GM18499 (cell line): ENCODE data around the gene VPS16.
"Not testable (repeated sequence)": the region's sequence is repeated elsewhere in the genome, so short reads cannot be mapped to it uniquely, and the experiment has no call there.

Experiments
- ATAC-seq: cut with Tn5 transposase; IDR thresholded peaks from one replicate; pipeline ENCODE4 v1.9.1; 2021; ENCODE audit warnings: moderate number of reproducible peaks; ENCODE audit not compliant: insufficient read depth, unreplicated experiment

VPS16 gene

DNA sequence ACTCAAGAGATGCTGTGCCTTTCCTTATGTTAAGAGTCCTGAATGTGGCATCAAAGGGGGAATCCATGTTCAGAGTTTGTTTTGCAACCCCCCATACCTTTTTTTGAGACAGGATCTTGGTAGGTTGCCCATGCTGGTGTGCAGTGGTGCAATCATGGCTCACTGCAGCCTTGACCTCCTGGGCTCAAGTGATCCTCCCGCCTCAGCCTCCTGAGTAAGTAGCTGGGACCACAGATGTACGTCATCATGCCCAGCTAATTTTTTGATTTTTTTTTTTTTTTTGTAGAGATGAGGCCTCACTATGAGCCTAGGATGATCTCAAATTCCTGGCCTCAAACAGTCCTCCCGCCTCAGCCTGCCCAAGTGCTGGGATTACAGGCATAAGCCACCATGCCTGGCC lies 49.3 kb downstream of the VPS16 start:
- no peak for ATAC-seq

GRCh38 chr20:2890742-2891141 lies 50.2 kb downstream of the VPS16 start:
- ATAC-seq: no peak

DNA sequence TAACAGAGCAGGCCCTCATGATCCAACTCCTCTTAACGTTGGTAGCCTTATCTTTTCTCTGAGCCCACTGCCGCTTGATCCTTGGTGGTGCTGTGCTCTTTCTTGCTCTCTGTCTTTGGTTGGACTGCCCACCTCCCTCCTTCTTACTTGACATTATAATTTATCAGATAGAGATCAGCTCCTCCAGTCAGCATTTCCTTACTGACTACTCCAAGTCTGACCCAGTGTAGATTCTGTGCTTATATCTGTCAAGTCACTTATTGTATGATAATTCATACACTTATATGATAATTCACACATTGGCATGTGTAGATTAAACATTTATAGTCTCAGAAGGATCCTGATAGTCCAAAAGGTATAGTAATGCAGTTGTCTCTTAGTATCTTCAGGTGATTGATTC lies 50.8 kb downstream of the VPS16 start:
- no peak for ATAC-seq

DNA sequence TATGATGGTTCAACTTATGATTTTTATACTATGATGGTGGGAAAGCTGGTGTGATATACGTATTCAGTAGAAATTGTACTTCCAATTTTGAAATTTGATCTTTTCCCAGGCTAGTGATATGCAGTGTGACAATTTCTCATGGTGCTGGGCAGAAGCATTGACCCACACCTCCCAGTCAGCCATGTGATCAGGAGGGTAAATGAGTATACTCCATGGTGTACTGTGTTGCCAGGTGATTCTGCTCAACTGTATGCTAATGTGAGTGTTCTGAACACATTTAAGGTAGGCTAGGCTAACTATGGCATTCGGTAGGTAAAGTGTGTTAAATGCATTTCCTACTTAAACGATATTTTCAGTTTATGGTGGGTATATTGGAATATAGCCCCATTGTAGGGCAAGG lies 51.8 kb downstream of the VPS16 start:
- ATAC-seq: no peak

GRCh38 chr20:2894221-2894620 lies 53.7 kb downstream of the VPS16 start:
- no peak for ATAC-seq

DNA sequence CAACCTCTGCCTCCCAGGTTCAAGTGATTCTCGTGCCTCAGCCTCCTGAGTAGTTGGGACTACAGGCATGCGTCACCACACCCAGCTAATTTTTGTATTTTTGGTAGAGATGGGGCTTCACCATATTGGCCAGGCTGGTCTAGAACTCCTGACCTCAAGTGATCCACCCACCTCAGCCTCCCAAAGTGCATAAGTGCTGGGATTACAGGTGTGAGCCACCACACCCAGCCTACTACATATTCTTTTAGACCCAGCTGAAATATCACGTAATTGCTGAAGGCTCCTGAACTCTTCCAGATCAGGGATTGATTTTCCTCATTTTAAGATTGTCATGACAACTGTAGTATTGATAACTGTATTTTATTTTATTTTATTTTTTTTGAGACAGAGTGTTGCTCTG lies 54.6 kb downstream of the VPS16 start:
- not testable (repeated sequence) for ATAC-seq

GRCh38 chr20:2899243-2899642 lies 58.7 kb downstream of the VPS16 start:
- no peak for ATAC-seq

- no peak for ATAC-seq
Measured at GRCh38 chr20:2900845-2901592, 60.5 kb downstream of the VPS16 start.

DNA sequence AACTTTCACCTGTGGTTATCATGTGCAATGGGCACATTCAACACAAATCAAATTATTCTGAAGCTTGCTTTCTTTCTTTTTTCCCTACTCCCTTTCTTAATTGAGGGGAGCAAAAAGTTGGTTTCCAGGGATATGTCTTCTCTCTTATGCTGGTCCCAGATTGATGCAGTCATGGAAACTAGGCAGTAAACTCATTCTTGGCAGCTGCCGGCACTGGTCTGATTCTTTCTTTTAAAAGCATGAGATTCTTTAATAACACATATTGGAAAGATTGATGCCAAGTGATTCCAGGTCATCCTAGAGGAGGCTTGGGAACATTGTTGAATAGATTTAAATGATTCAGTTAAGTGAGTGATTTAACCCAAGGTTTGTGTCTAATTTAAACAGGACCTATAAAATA lies 61.7 kb downstream of the VPS16 start:
- ATAC-seq: no peak

GRCh38 chr20:2902818-2903217 lies 62.3 kb downstream of the VPS16 start:
- ATAC-seq: no peak

GRCh38 chr20:2903686-2904085 lies 63.1 kb downstream of the VPS16 start:
- ATAC-seq: no peak

- no peak for ATAC-seq
Measured at GRCh38 chr20:2907519-2907918, 67.0 kb downstream of the VPS16 start.

GRCh38 chr20:2909953-2910352 lies 69.4 kb downstream of the VPS16 start:
- ATAC-seq: no peak

GRCh38 chr20:2911200-2911599 lies 70.7 kb downstream of the VPS16 start:
- ATAC-seq: no peak

- ATAC-seq: no peak
Measured at GRCh38 chr20:2914160-2914559, 73.6 kb downstream of the VPS16 start.
